Epithelial cell of prostate (primary cell): ENCODE data around the gene PTPRT.

ENCODE experiments used
- DNase-seq: peaks from one replicate; pipeline ENCODE4 v3.0.0-alpha.2; 2011; ENCODE audit warnings: low read depth, low spot score
- H3K27ac ChIP-seq: fragments of 450-650 bp; 2 replicates; pipeline ENCODE4 v1.5.1; 2017; ENCODE audit warnings: mild to moderate bottlenecking

Gene PTPRT

GRCh38 chr20:42443200-42443599 lies 746.5 kb downstream of the PTPRT start:
- no peak overlapping the region for H3K27ac ChIP-seq
- no peak for DNase-seq

- no peak overlapping the region for H3K27ac ChIP-seq
- DNase-seq, result no peak
Measured at GRCh38 chr20:42442716-42443115, 747.0 kb downstream of the PTPRT start.

- no peak overlapping the region for H3K27ac ChIP-seq
- no peak for DNase-seq
Measured at GRCh38 chr20:42441864-42442331, 747.8 kb downstream of the PTPRT start.

- no peak for DNase-seq
- no peak overlapping the region for H3K27ac ChIP-seq
Measured at GRCh38 chr20:42441196-42441863, 748.4 kb downstream of the PTPRT start.

GRCh38 chr20:42435230-42435629 lies 754.5 kb downstream of the PTPRT start:
- no peak overlapping the region for H3K27ac ChIP-seq
- no peak for DNase-seq

- DNase-seq, result no peak
- H3K27ac ChIP-seq, result no peak overlapping the region
Measured at GRCh38 chr20:42432496-42433334, 757.0 kb downstream of the PTPRT start.

GRCh38 chr20:42430598-42430997 lies 759.1 kb downstream of the PTPRT start:
- DNase-seq, result no peak
- H3K27ac ChIP-seq, result no peak overlapping the region

GRCh38 chr20:42429761-42430458 lies 759.8 kb downstream of the PTPRT start:
- no peak overlapping the region for H3K27ac ChIP-seq
- DNase-seq, result no peak

GRCh38 chr20:42419814-42420532 lies 769.7 kb downstream of the PTPRT start:
- no peak for DNase-seq
- H3K27ac ChIP-seq, result no peak overlapping the region

GRCh38 chr20:42406826-42407225 lies 782.9 kb downstream of the PTPRT start:
- no peak overlapping the region for H3K27ac ChIP-seq
- DNase-seq, result no peak

- DNase-seq, result no peak
- no peak overlapping the region for H3K27ac ChIP-seq
Measured at GRCh38 chr20:42402455-42402854, 787.3 kb downstream of the PTPRT start.

GRCh38 chr20:42401613-42402012 lies 788.1 kb downstream of the PTPRT start:
- H3K27ac ChIP-seq, result no peak overlapping the region
- DNase-seq, result no peak

GRCh38 chr20:42399802-42400201 lies 789.9 kb downstream of the PTPRT start:
- no peak overlapping the region for H3K27ac ChIP-seq
- DNase-seq, result no peak

GRCh38 chr20:42392442-42392841 lies 797.3 kb downstream of the PTPRT start:
- no peak for DNase-seq
- no peak overlapping the region for H3K27ac ChIP-seq

GRCh38 chr20:42391807-42392206 lies 797.9 kb downstream of the PTPRT start:
- no peak overlapping the region for H3K27ac ChIP-seq
- no peak for DNase-seq

GRCh38 chr20:42380287-42380686 lies 809.4 kb downstream of the PTPRT start:
- DNase-seq, result no peak
- no peak overlapping the region for H3K27ac ChIP-seq

- DNase-seq, result no peak
- no peak overlapping the region for H3K27ac ChIP-seq
Measured at GRCh38 chr20:42379385-42379784, 810.3 kb downstream of the PTPRT start.

GRCh38 chr20:42378826-42379225 lies 810.9 kb downstream of the PTPRT start:
- no peak for DNase-seq
- H3K27ac ChIP-seq, result no peak overlapping the region

- no peak for DNase-seq
- no peak overlapping the region for H3K27ac ChIP-seq
Measured at GRCh38 chr20:42376131-42376530, 813.6 kb downstream of the PTPRT start.

- H3K27ac ChIP-seq, result no peak overlapping the region
- no peak for DNase-seq
Measured at GRCh38 chr20:42373049-42373448, 816.7 kb downstream of the PTPRT start.
